Measurements from ENCODE around the gene SETD7.

DNA sequence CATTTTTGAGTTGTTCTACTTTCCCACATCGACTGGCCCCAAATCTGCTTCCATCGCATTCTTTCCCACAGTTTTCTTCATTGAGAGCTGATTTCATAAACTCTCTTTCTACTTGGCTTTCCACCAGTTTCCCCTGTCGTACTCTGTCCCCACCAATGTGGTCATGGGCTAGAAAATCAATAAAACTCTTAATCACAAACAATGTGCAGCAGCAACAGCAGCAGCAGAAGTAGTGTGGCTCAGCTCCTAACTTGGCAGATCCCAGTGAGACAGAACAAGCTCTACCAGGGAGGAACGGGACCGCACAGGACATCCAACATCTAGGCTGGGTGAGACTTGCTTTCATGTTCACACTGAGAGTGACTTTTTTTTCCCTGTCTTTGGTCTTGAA is 3.1 kb upstream of the SETD7 start:
- TF ChIP-seq, protein P1, sequence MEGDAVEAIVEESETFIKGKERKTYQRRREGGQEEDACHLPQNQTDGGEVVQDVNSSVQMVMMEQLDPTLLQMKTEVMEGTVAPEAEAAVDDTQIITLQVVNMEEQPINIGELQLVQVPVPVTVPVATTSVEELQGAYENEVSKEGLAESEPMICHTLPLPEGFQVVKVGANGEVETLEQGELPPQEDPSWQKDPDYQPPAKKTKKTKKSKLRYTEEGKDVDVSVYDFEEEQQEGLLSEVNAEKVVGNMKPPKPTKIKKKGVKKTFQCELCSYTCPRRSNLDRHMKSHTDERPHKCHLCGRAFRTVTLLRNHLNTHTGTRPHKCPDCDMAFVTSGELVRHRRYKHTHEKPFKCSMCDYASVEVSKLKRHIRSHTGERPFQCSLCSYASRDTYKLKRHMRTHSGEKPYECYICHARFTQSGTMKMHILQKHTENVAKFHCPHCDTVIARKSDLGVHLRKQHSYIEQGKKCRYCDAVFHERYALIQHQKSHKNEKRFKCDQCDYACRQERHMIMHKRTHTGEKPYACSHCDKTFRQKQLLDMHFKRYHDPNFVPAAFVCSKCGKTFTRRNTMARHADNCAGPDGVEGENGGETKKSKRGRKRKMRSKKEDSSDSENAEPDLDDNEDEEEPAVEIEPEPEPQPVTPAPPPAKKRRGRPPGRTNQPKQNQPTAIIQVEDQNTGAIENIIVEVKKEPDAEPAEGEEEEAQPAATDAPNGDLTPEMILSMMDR (IDR thresholded peaks at IDR 0.05) = no peak
- TF ChIP-seq EP300 (IDR thresholded peaks at IDR 0.05) (no peak), POLR2A (IDR thresholded peaks at IDR 0.05) (no peak)
